Loucy (cell line): ENCODE measurements around the gene GJC1.

Experiments
- H2AFZ ChIP-seq: fragments of 200-600 bp; sonication (generic); 2 replicates; pipeline ENCODE4 v1.6.0; 2016; ENCODE audit warnings: antibody characterized with exemption, mild to moderate bottlenecking, low read length, moderate library complexity
- H3F3A ChIP-seq: fragments of 200-600 bp; 2 replicates; pipeline ENCODE4 v1.6.0; 2016; ENCODE audit warnings: antibody characterized with exemption, low read depth, mild to moderate bottlenecking
- H3K27me3 ChIP-seq: fragments of 200-600 bp; sonication (generic); 2 replicates; pipeline ENCODE4 v1.6.1; 2014; ENCODE audit warnings: low read length, mild to moderate bottlenecking; ENCODE audit not compliant: insufficient read depth, poor library complexity, severe bottlenecking
- H3K36me3 ChIP-seq: fragments of 200-600 bp; sonication (generic); 2 replicates; pipeline ENCODE4 v1.6.1; 2016; ENCODE audit warnings: low read length; ENCODE audit not compliant: insufficient read depth
- H3K4me1 ChIP-seq: fragments of 200-600 bp; sonication (generic); 2 replicates; pipeline ENCODE4 v1.5.1; 2014; ENCODE audit warnings: low read length, mild to moderate bottlenecking; ENCODE audit not compliant: insufficient read depth, poor library complexity, severe bottlenecking
- H3K4me2 ChIP-seq: fragments of 200-600 bp; sonication (generic); 2 replicates; pipeline ENCODE4 v1.6.0; 2014; ENCODE audit warnings: antibody characterized with exemption, low read length, low read depth, mild to moderate bottlenecking; ENCODE audit not compliant: poor library complexity, severe bottlenecking
- H3K4me3 ChIP-seq: fragments of 200-600 bp; sonication (generic); 2 replicates; pipeline ENCODE4 v1.5.1; 2014; ENCODE audit warnings: low read length, mild to moderate bottlenecking, mixed read lengths; ENCODE audit not compliant: poor library complexity, severe bottlenecking
- H3K79me2 ChIP-seq: fragments of 200-600 bp; sonication (generic); 2 replicates; pipeline ENCODE4 v1.6.1; 2014; ENCODE audit warnings: low read length; ENCODE audit not compliant: insufficient read depth
- H3K9ac ChIP-seq: fragments of 200-600 bp; sonication (generic); 2 replicates; pipeline ENCODE4 v1.6.0; 2014; ENCODE audit warnings: mild to moderate bottlenecking, low read depth, low read length, moderate library complexity; ENCODE audit not compliant: poor library complexity, severe bottlenecking
- H3K9me2 ChIP-seq: fragments of 200-600 bp; sonication (generic); replicated peaks from 2 replicates; pipeline ENCODE4 v1.6.1; 2016; ENCODE audit warnings: low read depth, low read length, mixed read lengths
- H3K9me3 ChIP-seq: fragments of 200-600 bp; sonication (generic); 2 replicates; pipeline ENCODE4 v1.6.1; 2014; ENCODE audit warnings: mild to moderate bottlenecking, antibody characterized with exemption, low read length, low read depth; ENCODE audit not compliant: insufficient read depth
- H4K20me1 ChIP-seq: fragments of 200-600 bp; sonication (generic); 2 replicates; pipeline ENCODE4 v1.6.0; 2014; ENCODE audit warnings: antibody characterized with exemption, low read length, mild to moderate bottlenecking; ENCODE audit not compliant: insufficient read depth, poor library complexity, severe bottlenecking
- EZH2phosphoT487 ChIP-seq: fragments of 200-600 bp; IDR thresholded peaks from 2 replicates; pipeline ENCODE4 v1.6.1; 2018; ENCODE audit warnings: antibody characterized with exemption, mild to moderate bottlenecking, moderate library complexity, borderline replicate concordance
- TF ChIP-seq, protein P1 (sequence below): fragments of 200-600 bp; sonication (generic); conservative IDR thresholded peaks from 2 replicates; pipeline ENCODE4 v1.5.1; 2014; ENCODE audit warnings: mild to moderate bottlenecking, antibody characterized with exemption, low read length

GJC1 gene

DNA sequence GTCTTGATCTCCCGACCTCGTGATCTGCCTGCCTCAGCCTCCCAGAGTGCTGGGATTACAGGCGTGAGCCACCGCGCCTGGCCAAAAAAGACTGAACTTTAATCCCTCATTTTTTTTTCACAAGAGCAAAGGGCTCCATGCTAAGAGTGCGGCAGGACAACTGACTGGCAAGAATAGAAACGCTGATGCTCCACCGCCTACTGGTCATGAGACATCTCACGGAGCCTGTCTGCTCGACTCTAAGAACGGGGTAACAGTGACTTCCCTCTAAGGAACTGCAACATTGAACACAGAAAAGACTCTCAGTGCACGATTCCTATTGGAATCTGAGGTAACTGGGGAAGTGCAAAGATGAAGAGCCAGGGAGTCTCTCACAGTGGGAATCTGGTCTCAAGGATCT lies 41.5 kb upstream of the GJC1 start:
- Histone ChIP-seq H3K27me3 (no peaks in the 10 kb centered on the region), H2AFZ (no peak overlapping the region), H3K4me3 (no peak overlapping the region), H3K9me2 (no peaks in the 10 kb centered on the region), H3K36me3 (peaks cover 82% of the 10 kb centered on the region), H3F3A (no peaks in the 10 kb centered on the region), H3K9ac (no peak overlapping the region), H3K4me1 (no peaks in the 10 kb centered on the region), H3K9me3 (no peaks in the 10 kb centered on the region), H4K20me1 (no peaks in the 10 kb centered on the region), H3K4me2 (no peak overlapping the region), H3K79me2 (no peaks in the 10 kb centered on the region)
- no peak for TF ChIP-seq EZH2phosphoT487

GRCh38 chr17:44867841-44868240 lies 37.8 kb upstream of the GJC1 start:
- Histone ChIP-seq H4K20me1 (no peaks in the 10 kb centered on the region), H3K4me3 (no peak overlapping the region), H3K4me1 (no peaks in the 10 kb centered on the region), H2AFZ (no peak overlapping the region), H3K9ac (no peak overlapping the region), H3K4me2 (no peak overlapping the region), H3K27me3 (no peaks in the 10 kb centered on the region), H3K9me2 (no peaks in the 10 kb centered on the region), H3F3A (no peaks in the 10 kb centered on the region; the same call in 1 of the 2 replicates), H3K79me2 (no peaks in the 10 kb centered on the region), H3K36me3 (peaks cover 77% of the 10 kb centered on the region), H3K9me3 (no peaks in the 10 kb centered on the region)
- no peak for TF ChIP-seq EZH2phosphoT487
- TF ChIP-seq, protein P1, sequence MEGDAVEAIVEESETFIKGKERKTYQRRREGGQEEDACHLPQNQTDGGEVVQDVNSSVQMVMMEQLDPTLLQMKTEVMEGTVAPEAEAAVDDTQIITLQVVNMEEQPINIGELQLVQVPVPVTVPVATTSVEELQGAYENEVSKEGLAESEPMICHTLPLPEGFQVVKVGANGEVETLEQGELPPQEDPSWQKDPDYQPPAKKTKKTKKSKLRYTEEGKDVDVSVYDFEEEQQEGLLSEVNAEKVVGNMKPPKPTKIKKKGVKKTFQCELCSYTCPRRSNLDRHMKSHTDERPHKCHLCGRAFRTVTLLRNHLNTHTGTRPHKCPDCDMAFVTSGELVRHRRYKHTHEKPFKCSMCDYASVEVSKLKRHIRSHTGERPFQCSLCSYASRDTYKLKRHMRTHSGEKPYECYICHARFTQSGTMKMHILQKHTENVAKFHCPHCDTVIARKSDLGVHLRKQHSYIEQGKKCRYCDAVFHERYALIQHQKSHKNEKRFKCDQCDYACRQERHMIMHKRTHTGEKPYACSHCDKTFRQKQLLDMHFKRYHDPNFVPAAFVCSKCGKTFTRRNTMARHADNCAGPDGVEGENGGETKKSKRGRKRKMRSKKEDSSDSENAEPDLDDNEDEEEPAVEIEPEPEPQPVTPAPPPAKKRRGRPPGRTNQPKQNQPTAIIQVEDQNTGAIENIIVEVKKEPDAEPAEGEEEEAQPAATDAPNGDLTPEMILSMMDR, result no peak

DNA sequence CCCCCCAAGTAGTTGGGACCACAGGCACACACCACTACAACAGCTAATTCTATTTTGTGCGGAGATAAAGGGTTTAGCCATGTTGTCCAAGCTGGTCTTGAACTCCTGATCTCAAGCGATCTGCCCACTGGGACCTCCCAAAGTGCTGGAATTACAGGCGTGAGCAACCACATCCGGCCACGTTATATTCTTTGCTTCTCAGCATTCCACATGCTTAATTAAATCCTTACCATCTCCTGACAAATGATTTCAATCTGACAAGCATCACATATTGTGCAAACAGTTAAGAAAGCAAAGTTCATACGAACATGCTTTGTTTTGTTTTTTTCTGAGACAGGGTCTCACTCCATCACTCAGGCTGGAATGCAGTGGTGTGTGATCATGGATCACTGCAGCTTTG lies 35.8 kb upstream of the GJC1 start:
- Histone ChIP-seq H3K36me3 (peaks cover 78% of the 10 kb centered on the region; the same call in 1 of the 2 replicates), H3K4me2 (no peak overlapping the region), H3K4me3 (no peak overlapping the region), H3K4me1 (no peaks in the 10 kb centered on the region), H2AFZ (no peak overlapping the region), H3K79me2 (no peaks in the 10 kb centered on the region), H3K9me2 (no peaks in the 10 kb centered on the region), H3K9ac (no peak overlapping the region), H4K20me1 (no peaks in the 10 kb centered on the region), H3K9me3 (no peaks in the 10 kb centered on the region), H3F3A (no peaks in the 10 kb centered on the region; the same call in 1 of the 2 replicates), H3K27me3 (no peaks in the 10 kb centered on the region)
- TF ChIP-seq, protein P1, result no peak
- TF ChIP-seq EZH2phosphoT487, result no peak

DNA sequence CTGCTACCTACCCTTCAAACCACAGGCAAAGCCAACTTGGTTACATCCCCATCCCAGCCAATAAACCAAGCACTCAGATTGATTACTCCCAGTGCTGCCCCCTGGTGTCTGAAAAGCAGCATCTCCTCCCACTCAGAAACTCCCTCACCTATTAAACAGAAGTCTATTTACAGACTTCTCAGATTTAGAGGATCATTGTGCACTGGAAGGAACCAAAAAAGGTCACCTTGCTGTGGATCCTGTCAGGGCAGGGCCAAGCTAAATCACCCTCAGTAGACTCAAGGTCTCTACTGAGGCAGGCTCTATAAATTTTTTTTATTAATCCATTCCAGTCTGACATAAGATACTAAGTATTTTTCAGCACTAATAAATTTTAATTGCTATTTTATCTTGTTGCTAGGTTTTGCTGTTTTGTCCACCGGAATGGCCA lies 35.2 kb upstream of the GJC1 start:
- H3K36me3 ChIP-seq, result peaks cover 81% of the 10 kb centered on the region; the same call in 1 of the 2 replicates
- no peaks in the 10 kb centered on the region for H3K9me2 ChIP-seq
- no peaks in the 10 kb centered on the region for H3K4me1 ChIP-seq
- no peaks in the 10 kb centered on the region for H3K79me2 ChIP-seq
- H3K9ac ChIP-seq, result no peak overlapping the region
- no peaks in the 10 kb centered on the region for H3K27me3 ChIP-seq
- TF ChIP-seq EZH2phosphoT487, result no peak
- TF ChIP-seq, protein P1, result peak; percentile 91
- no peaks in the 10 kb centered on the region for H4K20me1 ChIP-seq
- H3K9me3 ChIP-seq, result no peaks in the 10 kb centered on the region
- no peaks in the 10 kb centered on the region; the same call in 1 of the 2 replicates for H3F3A ChIP-seq
- no peak overlapping the region for H2AFZ ChIP-seq
- no peak overlapping the region for H3K4me2 ChIP-seq
- H3K4me3 ChIP-seq, result no peak overlapping the region
